HG03095 (cell line): Measurements from ENCODE around the gene GPD1.
"Not testable (repeated sequence)": the region's sequence is repeated elsewhere in the genome, so short reads cannot be mapped to it uniquely, and the experiment has no call there.

Experiments used
- ATAC-seq: cut with Tn5 transposase; IDR thresholded peaks from one replicate; pipeline ENCODE4 v1.9.1; 2021; ENCODE audit warnings: moderate library complexity; ENCODE audit not compliant: unreplicated experiment

Gene GPD1

DNA sequence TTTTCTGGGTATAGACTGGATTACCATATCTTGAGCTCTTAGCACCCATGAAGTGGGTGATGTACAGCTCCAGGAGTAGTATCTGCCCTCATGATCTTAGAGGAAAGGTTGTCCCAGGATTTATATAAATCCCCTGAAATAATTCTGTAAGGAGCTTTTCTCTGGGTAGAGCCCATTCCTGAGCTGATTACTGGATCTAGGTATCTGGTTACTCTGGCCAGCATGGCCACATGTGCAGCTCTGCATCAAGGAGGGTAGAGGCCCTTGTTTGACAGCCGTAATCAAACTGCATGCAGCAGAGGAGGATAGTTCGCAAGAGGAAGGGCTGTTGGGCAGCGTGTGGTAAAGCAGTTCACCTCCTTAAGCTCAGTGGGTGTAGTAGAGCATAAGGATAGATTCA, 16.7 kb downstream of the GPD1 start:
- ATAC-seq = no peak

DNA sequence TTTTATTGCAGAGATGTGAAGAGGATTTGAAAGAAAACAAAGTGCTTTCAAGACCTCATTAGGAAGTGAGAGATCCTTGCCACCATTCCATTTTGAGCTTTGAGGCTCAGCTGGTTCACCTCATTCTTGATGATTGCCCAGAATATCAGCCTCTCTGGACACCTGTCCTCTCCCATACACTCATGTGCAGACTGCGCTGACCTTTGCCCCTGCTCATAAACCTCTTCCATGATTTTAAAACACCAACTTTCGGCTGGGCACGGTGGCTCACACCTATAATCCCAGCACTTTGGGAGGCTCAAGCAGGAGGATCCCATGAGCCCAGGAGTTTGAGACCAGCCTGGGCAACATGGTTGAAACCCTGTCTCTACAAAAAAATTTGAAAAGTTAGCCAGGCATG, 17.1 kb downstream of the GPD1 start:
- no peak for ATAC-seq

DNA sequence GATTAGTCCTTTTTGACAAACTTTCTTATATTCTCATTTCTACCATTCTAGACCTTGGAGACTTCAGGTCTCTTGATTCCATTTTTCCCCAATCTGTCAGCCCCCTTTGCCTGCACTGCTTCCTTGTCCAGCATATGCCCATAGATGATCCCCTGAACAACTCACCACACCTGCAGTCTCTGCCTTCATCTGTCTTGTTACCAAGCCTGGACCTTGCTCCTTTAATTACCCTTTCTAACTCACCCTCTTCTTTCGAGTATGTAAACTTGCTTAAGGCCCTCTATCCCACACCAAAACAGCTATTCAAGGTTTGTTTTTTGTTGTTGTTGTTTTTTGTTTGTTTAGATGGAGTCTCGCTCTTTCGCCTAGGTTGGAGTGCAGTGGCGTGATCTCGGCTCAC, 17.8 kb downstream of the GPD1 start:
- ATAC-seq = no peak

- ATAC-seq = no peak
Measured at GRCh38 chr12:50123203-50123602, 19.4 kb downstream of the GPD1 start.

DNA sequence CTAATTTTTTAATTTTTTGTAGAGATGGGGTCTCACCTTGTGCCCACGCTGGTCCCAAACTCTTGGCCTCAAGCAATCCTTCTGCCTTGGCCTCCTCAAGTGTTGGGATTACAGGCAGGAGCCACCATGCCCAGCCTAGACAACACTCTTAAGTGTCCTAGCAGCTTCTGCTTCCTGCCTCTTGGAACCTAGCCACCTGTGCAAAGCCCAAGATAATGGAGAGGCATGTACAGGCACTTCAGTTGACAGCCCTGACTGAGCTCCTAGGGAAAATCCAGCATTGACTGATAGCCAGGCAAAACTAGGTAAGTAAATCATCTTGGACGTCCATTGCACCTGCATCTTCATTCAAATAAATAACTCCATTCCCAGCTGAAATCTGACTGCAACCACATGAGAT, 23.7 kb downstream of the GPD1 start:
- ATAC-seq = no peak

DNA sequence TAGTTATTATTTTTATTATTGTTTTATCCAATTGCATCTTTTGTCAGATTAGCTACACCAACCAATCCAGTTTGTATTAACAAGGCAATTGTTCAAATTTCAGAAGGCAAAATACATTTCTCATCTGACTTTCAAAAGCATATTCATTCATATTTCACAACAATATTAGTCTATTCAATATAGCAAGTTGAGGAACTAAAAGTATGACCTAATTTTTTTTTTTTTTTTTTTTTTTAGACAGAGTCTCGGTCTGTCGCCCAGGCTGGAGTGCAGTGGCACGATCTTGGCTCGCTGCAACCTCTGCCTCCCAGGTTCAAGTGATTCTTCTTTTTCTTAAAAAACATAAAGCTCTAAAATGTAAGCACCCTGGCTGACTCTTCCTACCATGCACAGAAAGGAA, 25.5 kb downstream of the GPD1 start:
- ATAC-seq = no peak

DNA sequence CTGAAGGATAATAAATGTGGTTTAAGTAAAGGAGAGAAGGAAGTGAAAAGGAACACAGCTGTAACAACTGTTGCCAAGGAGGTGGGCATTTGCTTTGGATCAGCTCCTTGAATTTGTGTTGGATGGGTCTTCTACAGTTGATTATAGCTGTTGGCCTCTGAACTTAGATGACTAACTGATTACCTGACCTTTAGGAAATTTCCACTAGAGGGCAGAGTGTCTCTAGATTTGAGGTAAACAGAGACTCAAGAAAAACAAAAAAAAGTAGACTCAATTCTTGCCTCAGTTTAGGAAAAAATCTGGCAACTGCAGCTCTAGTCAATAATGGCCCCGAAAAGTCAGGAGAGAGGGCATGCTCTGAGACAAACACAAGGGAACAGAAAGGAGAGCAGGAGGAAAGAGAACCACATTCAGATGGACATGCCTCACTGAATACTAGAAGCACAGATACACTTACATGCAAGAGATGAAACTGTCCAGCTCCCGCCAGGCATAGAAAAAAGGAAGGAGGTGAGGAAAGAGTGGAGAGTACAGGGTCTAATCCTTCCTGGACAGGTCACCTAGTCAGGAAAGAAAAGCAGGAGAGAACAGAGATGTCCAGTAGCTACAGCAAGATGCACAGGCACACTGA, 28.8 kb downstream of the GPD1 start:
- ATAC-seq = no peak

GRCh38 chr12:50142993-50143392, 39.2 kb downstream of the GPD1 start:
- no peak for ATAC-seq

- no peak for ATAC-seq
Measured at GRCh38 chr12:50145439-50145838, 41.6 kb downstream of the GPD1 start.

DNA sequence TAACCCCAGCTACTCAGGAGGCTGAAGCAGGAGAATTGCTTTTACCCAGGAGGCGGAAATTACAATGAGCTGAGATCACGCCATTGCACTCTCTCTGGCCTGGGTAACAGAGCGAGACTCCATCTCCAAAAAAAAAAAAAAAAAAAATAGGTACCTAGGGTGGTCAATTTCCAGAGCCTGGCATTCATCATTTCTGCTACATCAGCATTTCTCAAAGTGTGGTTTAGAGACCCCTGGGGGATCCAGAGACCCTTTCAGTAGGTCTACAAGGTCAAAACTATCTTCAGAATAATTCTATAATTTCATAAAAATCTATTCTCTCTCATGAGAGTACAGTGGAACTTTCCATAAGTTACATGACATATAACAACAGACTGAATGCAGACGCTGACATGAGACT, 43.5 kb downstream of the GPD1 start:
- no peak for ATAC-seq

DNA sequence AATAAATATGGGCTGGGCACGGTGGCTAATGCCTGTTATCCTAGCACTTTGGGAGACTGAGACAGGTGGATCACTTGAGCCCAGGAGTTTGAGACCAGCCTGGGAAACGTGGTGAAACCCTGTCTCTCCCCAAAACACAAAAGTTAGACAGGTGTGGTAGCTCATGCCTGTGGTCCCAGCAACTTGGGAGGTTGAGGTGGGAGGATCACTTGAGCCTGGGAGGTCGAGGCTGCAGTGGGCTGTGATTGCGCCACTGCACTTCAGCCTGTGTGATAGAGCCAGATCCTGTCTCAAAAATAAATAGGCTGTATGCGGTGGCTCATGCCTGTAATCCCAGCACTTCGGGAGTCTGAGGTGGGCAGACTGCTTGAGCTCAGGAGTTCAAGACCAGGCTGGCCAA, 44.2 kb downstream of the GPD1 start:
- ATAC-seq = not testable (repeated sequence)

DNA sequence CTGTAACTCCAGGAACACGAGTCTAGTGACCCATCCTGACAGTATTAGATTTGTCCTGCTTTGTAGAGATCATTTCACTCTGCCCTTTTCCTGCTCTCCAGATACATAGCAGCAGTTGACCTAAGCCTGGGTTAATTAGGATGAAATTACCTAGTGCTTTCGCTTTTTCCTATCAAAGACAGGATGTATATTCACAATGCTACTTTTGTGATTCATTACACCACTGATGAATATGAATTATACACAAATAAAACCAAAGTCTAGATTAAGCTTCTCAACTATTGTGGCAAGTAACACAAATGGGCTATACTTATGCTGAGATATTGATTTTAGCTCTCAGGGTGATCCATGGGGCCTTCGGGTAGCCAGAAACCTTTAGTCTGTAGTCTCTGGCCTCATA, 45.5 kb downstream of the GPD1 start:
- ATAC-seq = no peak

- ATAC-seq = no peak
Measured at GRCh38 chr12:50151047-50151687, 47.4 kb downstream of the GPD1 start.

DNA sequence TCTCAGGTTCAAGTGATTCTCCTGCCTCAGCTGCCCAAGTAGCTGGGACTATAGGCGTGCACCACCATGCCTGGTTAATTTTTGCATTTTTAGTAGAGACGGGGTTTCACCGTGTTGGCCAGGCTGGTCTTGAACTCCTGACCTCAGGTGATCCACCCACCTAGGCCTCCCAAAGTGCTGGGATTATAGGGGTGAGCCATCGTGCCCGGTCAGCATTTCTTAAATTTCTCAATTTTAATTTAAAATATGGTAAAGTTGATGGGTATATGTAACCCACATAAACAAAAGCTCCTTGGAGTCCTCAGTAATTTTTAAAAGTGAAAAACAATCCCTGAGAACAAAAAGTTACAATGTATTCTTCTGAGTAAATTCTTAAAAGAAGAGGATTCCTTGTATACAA, 51.1 kb downstream of the GPD1 start:
- ATAC-seq = not testable (repeated sequence)

DNA sequence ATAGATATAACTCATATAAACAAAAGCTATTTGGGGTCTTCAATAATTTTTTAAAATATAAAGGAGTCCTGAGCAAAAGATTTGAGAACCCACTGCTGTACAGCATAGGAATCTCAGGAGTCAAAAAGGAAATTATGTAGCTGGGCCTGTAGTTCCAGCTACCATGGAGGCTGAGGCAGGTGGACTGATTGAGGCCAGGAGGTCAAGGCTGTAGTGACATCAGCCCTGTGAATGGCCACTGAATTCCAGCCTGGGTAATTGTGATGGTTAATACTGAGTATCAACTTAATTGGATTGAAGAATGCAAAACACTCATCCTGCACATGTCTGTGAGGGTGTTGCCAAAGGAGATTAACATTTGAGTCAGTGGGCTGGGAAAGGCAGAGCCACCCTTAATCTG, 52.8 kb downstream of the GPD1 start:
- no peak for ATAC-seq

GRCh38 chr12:50157259-50157658, 53.5 kb downstream of the GPD1 start:
- no peak for ATAC-seq

GRCh38 chr12:50160643-50161042, 56.8 kb downstream of the GPD1 start:
- no peak for ATAC-seq
